Suprapubic skin (tissue), 4 donors: ENCODE data around the gene EIF4E3. TPM values are rescaled to one million over a fixed set of nuclear protein-coding genes. Genes with fewer than 3 reads are reported as not detected.

Experiments used
- DNase-seq, 2 donors: peaks; one replicate each; pipeline ENCODE4 v3.0.0-alpha.2; 2019; ENCODE audit warnings: low spot score in 2 of 2
- H3K27ac ChIP-seq: fragments of 200-600 bp; sonication (generic); one replicate; pipeline ENCODE4 v1.5.1; 2019
- H3K27me3 ChIP-seq: fragments of 200-600 bp; sonication (generic); one replicate; pipeline ENCODE4 v1.5.1; 2019
- H3K36me3 ChIP-seq: fragments of 200-600 bp; sonication (generic); one replicate; pipeline ENCODE4 v1.5.1; 2019
- H3K4me1 ChIP-seq: fragments of 200-600 bp; sonication (generic); one replicate; pipeline ENCODE4 v1.5.1; 2019
- H3K4me3 ChIP-seq: fragments of 200-600 bp; sonication (generic); one replicate; pipeline ENCODE4 v1.5.1; 2019; ENCODE audit warnings: mild to moderate bottlenecking
- H3K9me3 ChIP-seq: fragments of 200-600 bp; sonication (generic); one replicate; pipeline ENCODE4 v1.5.1; 2019
- CTCF ChIP-seq, 2 donors: fragments of 200-600 bp in 1 of 2; fragments of 450-650 bp in 1 of 2; sonication (generic) in 1 of 2; IDR thresholded peaks; one replicate each; pipeline ENCODE4 v1.5.1; 2016 to 2019; ENCODE audit warnings: antibody characterized with exemption in 2 of 2, mild to moderate bottlenecking in 1 of 2, moderate library complexity in 1 of 2
- EP300 ChIP-seq: sonication (generic); formaldehyde crosslinking; IDR thresholded peaks from one replicate; pipeline ENCODE4 v1.6.1; 2017; ENCODE audit warnings: antibody characterized with exemption
- POLR2A ChIP-seq, 2 donors: fragments of 450-650 bp; IDR thresholded peaks; one replicate each; pipeline ENCODE4 v1.6.1; 2017; ENCODE audit warnings: antibody characterized with exemption in 2 of 2, mild to moderate bottlenecking in 2 of 2, moderate library complexity in 2 of 2
- POLR2AphosphoS5 ChIP-seq, 3 donors: sonication (generic); formaldehyde crosslinking; IDR thresholded peaks; one replicate each; pipeline ENCODE4 v1.6.1; 2017; ENCODE audit warnings: antibody characterized with exemption in 3 of 3
- WGBS: methylation state at CpG from one replicate; pipeline ENCODE4 v1.1.5; 2018; 5-methylcytosine and 5-hydroxymethylcytosine counted together
- total RNA-seq, 4 donors: library from RNA; depleted of rRNA; stranded (reverse); fragments of >200 nt; gene quantifications; one replicate each; pipeline ENCODE4 v1.1.0, GENCODE V29; 2016

The EIF4E3 gene
- total RNA-seq, 4 donors from 2014 or later, result 12.7 to 23.5 (median 16.0) TPM

GRCh38 chr3:71690341-71690841 lies 34.8 kb downstream of the EIF4E3 start:
- Histone ChIP-seq H3K9me3 (no peaks in the 10 kb centered on the region), H3K27ac (no peak overlapping the region), H3K4me3 (no peak overlapping the region), H3K27me3 (no peaks in the 10 kb centered on the region), H3K4me1 (peaks cover 20% of the 10 kb centered on the region), H3K36me3 (no peaks in the 10 kb centered on the region)
- TF ChIP-seq CTCF (IDR thresholded peaks at IDR 0.05) (no peak), EP300 (no peak), POLR2AphosphoS5 (IDR thresholded peaks at IDR 0.05) (no peak), POLR2A (IDR thresholded peaks at IDR 0.05) (no peak)
- no peak for DNase-seq
- 65% methylated on average over 4 of the region's 4 CpGs for WGBS

GRCh38 chr3:71689291-71689690 lies 35.9 kb downstream of the EIF4E3 start:
- 90% methylated on average over 3 of the region's 3 CpGs for WGBS
- no peaks in the 10 kb centered on the region for H3K36me3 ChIP-seq
- no peak overlapping the region for H3K4me3 ChIP-seq
- DNase-seq, result no peak
- TF ChIP-seq POLR2AphosphoS5 (IDR thresholded peaks at IDR 0.05) (no peak), POLR2A (IDR thresholded peaks at IDR 0.05) (no peak), CTCF (IDR thresholded peaks at IDR 0.05) (no peak), EP300 (no peak)
- H3K9me3 ChIP-seq, result no peaks in the 10 kb centered on the region
- no peak overlapping the region for H3K27ac ChIP-seq
- H3K4me1 ChIP-seq, result peaks cover 25% of the 10 kb centered on the region
- H3K27me3 ChIP-seq, result no peaks in the 10 kb centered on the region

- no peaks in the 10 kb centered on the region for H3K36me3 ChIP-seq
- no peaks in the 10 kb centered on the region for H3K27me3 ChIP-seq
- no peak for TF ChIP-seq POLR2AphosphoS5 (IDR thresholded peaks at IDR 0.05)
- TF ChIP-seq EP300, result no peak
- TF ChIP-seq CTCF (IDR thresholded peaks at IDR 0.05), result no peak
- TF ChIP-seq POLR2A (IDR thresholded peaks at IDR 0.05), result no peak
- H3K27ac ChIP-seq, result no peak overlapping the region
- H3K4me1 ChIP-seq, result peaks cover 26% of the 10 kb centered on the region
- no peak for DNase-seq
- no peaks in the 10 kb centered on the region for H3K9me3 ChIP-seq
- WGBS, result 57% methylated on average over 1 of the region's 1 CpG
- no peak overlapping the region for H3K4me3 ChIP-seq
These were observed 37.1 kb downstream of the EIF4E3 start for GRCh38 chr3:71688121-71688520.

GRCh38 chr3:71685686-71686085 lies 39.5 kb downstream of the EIF4E3 start:
- TF ChIP-seq EP300 (no peak), POLR2AphosphoS5 (IDR thresholded peaks at IDR 0.05) (no peak), POLR2A (IDR thresholded peaks at IDR 0.05) (no peak)
- WGBS, result 93% methylated on average over 7 of the region's 7 CpGs
- no peak overlapping the region for H3K27ac ChIP-seq

DNA sequence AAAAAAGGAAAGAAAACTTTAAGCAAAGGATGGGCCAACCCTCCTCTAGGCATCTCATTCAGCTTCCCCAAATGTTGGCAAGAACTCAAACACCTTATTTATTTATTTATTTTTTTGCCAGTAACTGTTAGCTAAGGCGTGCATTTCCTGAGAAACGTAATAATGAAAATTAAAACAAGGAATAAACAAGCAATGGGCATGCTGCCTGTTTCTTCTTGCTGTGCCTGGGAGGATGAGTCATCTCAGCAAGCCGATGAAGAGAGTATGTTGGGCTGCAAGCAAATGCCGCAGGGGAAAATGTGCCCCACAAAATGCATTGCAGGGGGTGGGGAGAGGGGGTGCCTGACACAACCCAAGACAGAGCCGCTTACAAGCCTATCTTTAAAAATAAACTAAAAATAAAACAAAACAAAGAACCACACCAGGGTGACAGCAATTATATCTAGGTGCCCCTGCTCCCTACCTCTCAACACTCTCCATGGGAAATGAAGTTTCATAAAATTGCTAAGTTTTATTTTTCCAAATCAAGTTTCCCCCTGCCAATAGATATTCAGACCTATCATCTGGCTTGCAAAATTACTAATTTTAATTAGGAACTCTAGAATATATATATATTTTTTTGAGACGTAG lies 40.3 kb downstream of the EIF4E3 start:
- Histone ChIP-seq H3K4me3 (no peak overlapping the region), H3K36me3 (no peaks in the 10 kb centered on the region), H3K4me1 (peaks cover 44% of the 10 kb centered on the region), H3K27me3 (no peaks in the 10 kb centered on the region), H3K9me3 (no peaks in the 10 kb centered on the region), H3K27ac (no peak overlapping the region)
- TF ChIP-seq POLR2A (IDR thresholded peaks at IDR 0.05), result no peak
- TF ChIP-seq CTCF (IDR thresholded peaks at IDR 0.05), result no peak
- TF ChIP-seq POLR2AphosphoS5 (IDR thresholded peaks at IDR 0.05), result no peak
- TF ChIP-seq EP300, result no peak
- WGBS, result 21% methylated on average over 6 of the region's 6 CpGs
- no peak for DNase-seq

More at GRCh38 chr3:71685686-71686085, 39.5 kb downstream of the EIF4E3 start:
- DNase-seq, result no peak
- Histone ChIP-seq H3K27me3 (no peaks in the 10 kb centered on the region), H3K36me3 (no peaks in the 10 kb centered on the region), H3K9me3 (no peaks in the 10 kb centered on the region), H3K4me3 (no peak overlapping the region), H3K4me1 (peaks cover 39% of the 10 kb centered on the region)
